CD4-positive, CD25-positive, alpha-beta regulatory T cell (primary cell): Measurements from ENCODE around the gene CABP7. TPM values are rescaled to one million over a fixed set of nuclear protein-coding genes. Genes with fewer than 3 reads are reported as not detected.

Experiments used
- ATAC-seq, 2 donors: fragments of 150-1000 bp; cut with Tn5 transposase; one replicate each; pipeline ENCODE4 v1.10.0; 2021; ENCODE audit warnings: low read depth in 2 of 2, moderate number of reproducible peaks in 2 of 2, moderate library complexity in 1 of 2
- DNase-seq, 3 donors: peaks; one replicate each; pipeline versions ENCODE4 v3.0.0 to v3.0.0-alpha.2; 2012 to 2022; ENCODE audit warnings: mixed read lengths in 1 of 3
- H3K27ac ChIP-seq: one replicate; pipeline ENCODE4 v1.7.0; 2013; ENCODE audit warnings: mild to moderate bottlenecking, low read length; ENCODE audit not compliant: insufficient read depth, poor library complexity, severe bottlenecking
- H3K27me3 ChIP-seq: one replicate; pipeline ENCODE4 v1.7.0; 2013; ENCODE audit warnings: low read length; ENCODE audit not compliant: control insufficient read depth, insufficient read depth
- H3K36me3 ChIP-seq: one replicate; pipeline ENCODE4 v1.7.0; 2013; ENCODE audit warnings: mild to moderate bottlenecking, low read length, moderate library complexity; ENCODE audit not compliant: control insufficient read depth, insufficient read depth
- H3K4me1 ChIP-seq: 2 replicates; pipeline ENCODE4 v1.7.0; 2013; ENCODE audit warnings: mild to moderate bottlenecking, low read length; ENCODE audit not compliant: insufficient read depth, control insufficient read depth, poor library complexity, severe bottlenecking
- H3K4me3 ChIP-seq: one replicate; pipeline ENCODE4 v1.7.0; 2013; ENCODE audit warnings: low read depth, mild to moderate bottlenecking, low read length, moderate library complexity
- H3K9me3 ChIP-seq, 2 experiments: 1 replicate in 1 of 2; 2 replicates in 1 of 2; pipeline ENCODE4 v1.7.0; 2013; ENCODE audit warnings: low read length in 2 of 2, mild to moderate bottlenecking in 1 of 2, moderate library complexity in 1 of 2; ENCODE audit not compliant: control insufficient read depth in 2 of 2
- H3K27ac Mint-ChIP-seq, 3 donors: one replicate each; pipeline ENCODE4 v1.8.0; 2020 to 2022; ENCODE audit warnings: mild to moderate bottlenecking in 3 of 3, mixed read lengths in 3 of 3, moderate library complexity in 2 of 3
- H3K27me3 Mint-ChIP-seq: one replicate; pipeline ENCODE4 v1.8.0; 2022; ENCODE audit warnings: mild to moderate bottlenecking, mixed read lengths
- H3K36me3 Mint-ChIP-seq: one replicate; pipeline ENCODE4 v1.8.0; 2020; ENCODE audit warnings: mixed read lengths
- H3K4me1 Mint-ChIP-seq, 4 donors: one replicate each; pipeline ENCODE4 v1.8.0; 2020 to 2022; ENCODE audit warnings: mixed read lengths in 4 of 4, mild to moderate bottlenecking in 1 of 4
- H3K4me3 Mint-ChIP-seq, 4 donors: one replicate each; pipeline ENCODE4 v1.8.0; 2020 to 2022; ENCODE audit warnings: mild to moderate bottlenecking in 4 of 4, mixed read lengths in 4 of 4, moderate library complexity in 3 of 4
- H3K9me3 Mint-ChIP-seq, 7 donors: one replicate each; pipeline ENCODE4 v1.8.0; 2020 to 2022; ENCODE audit warnings: mixed read lengths in 7 of 7, mild to moderate bottlenecking in 3 of 7, moderate library complexity in 2 of 7
- polyA plus RNA-seq, 4 donors: library from polyadenylated mRNA; unstranded; fragments of 300-500 nt; fragmentation: Illumina TruSeq; gene quantifications; one replicate each; pipeline ENCODE4 v1.2.3, GENCODE V29; 2021
- total RNA-seq: library from RNA; stranded (reverse); gene quantifications from one replicate; pipeline ENCODE4 v1.2.3, GENCODE V29; 2022

CABP7 gene
- total and polyA plus RNA-seq, 5 donors from 2014 or later, result 0.11 to 0.35 (median 0.19) TPM

DNA sequence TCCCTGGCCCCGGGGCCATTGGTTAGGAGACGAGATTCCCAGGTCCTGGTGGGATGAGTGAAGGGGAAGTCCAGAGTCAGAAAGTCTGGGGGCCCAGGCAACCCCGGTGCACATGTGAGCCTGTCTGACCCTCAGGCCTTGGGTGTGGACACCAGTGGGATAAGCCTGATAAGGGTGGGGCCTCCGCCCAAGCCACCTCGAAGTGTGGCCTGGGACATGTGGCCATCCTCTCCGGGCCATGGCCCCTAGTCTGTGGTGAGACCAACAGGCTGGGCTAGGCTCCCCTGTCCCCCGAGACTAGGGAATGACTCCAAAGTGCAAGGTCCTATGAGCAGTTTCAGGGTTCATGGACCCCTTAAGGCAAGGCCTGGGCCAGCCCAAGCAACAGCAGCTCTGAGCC, 6.3 kb downstream of the CABP7 start:
- Mint-ChIP-seq H3K27me3 (peaks cover 26% of the 10 kb centered on the region), H3K27ac (no peak overlapping the region), H3K4me1 (peaks cover 0 to 3% (median 0%) of the 10 kb centered on the region in 4 donors), H3K9me3 (no peaks in the 10 kb centered on the region), H3K36me3 (no peaks in the 10 kb centered on the region), H3K4me3 (no peak overlapping the region)
- no peaks in the 10 kb centered on the region for H3K4me1 ChIP-seq
- DNase-seq (no peak), ATAC-seq (no peak)
- H3K36me3 ChIP-seq, result no peaks in the 10 kb centered on the region
- H3K9me3 ChIP-seq, result no peaks in the 10 kb centered on the region
- H3K27me3 ChIP-seq, result no peaks in the 10 kb centered on the region
- no peak overlapping the region for H3K4me3 ChIP-seq
- H3K27ac ChIP-seq, result no peak overlapping the region

DNA sequence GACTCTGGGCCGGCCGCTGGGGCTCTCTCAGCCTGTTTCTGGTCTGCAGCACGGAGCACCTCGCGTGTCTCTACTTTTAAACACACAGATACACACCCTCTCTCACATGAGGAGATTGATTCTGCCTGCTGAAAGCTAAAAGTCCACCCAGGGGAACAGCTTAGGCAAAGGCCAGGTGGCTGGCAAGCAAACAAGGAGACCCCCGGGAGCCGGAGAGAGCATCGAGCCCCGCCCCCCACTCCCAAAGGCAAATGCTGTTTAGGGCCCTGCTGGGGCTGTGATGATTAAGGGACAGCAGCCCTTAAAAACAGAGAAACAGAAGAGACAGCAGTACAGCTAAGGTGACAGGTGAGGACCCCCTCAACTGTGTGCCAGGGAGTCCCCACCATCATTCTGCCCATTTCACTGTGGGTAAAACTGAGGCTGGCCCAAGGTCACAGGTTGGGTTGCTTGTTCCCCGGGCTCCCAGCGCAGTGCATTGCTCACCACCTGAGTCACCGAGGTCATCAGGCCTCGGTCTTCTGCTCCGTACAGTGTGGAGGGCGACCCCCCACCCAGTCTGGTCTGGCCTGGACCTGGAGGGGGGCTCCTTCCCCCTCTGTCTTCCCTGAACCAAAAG, 6.8 kb downstream of the CABP7 start:
- H3K36me3 ChIP-seq, result no peaks in the 10 kb centered on the region
- Mint-ChIP-seq H3K4me3 (no peak overlapping the region), H3K27me3 (peaks cover 22% of the 10 kb centered on the region), H3K36me3 (no peaks in the 10 kb centered on the region), H3K27ac (no peak overlapping the region), H3K9me3 (no peaks in the 10 kb centered on the region), H3K4me1 (no peaks in the 10 kb centered on the region)
- DNase-seq (no peak), ATAC-seq (no peak)
- H3K27me3 ChIP-seq, result no peaks in the 10 kb centered on the region
- no peaks in the 10 kb centered on the region for H3K4me1 ChIP-seq
- no peak overlapping the region for H3K27ac ChIP-seq
- no peaks in the 10 kb centered on the region for H3K9me3 ChIP-seq
- H3K4me3 ChIP-seq, result no peak overlapping the region

DNA sequence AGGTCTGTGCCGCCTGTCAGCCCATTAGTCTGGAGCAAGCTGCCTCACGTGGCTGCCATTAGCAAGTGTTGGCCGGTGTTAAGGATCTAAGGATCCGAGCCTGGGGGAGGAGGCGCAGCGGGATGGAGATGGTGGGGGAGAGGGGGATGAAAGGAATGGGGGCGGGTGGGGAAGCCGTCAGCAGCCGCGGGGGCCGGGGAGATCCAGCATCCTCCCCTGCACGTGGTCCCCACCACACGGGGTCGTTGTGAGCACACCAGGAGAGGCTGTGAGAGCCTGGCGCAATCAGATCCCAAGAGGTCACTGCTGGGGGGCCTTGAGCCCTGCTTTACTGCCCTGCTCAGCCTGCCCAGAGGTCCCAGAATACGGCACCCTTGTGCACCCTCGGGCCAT, 7.3 kb downstream of the CABP7 start:
- Histone ChIP-seq H3K36me3 (no peaks in the 10 kb centered on the region), H3K27me3 (no peaks in the 10 kb centered on the region), H3K27ac (no peak overlapping the region), H3K4me1 (no peaks in the 10 kb centered on the region), H3K9me3 (no peaks in the 10 kb centered on the region), H3K4me3 (no peak overlapping the region)
- Mint-ChIP-seq H3K9me3 (no peaks in the 10 kb centered on the region), H3K27me3 (peaks cover 17% of the 10 kb centered on the region), H3K4me1 (no peaks in the 10 kb centered on the region), H3K27ac (no peak overlapping the region), H3K4me3 (no peak overlapping the region), H3K36me3 (peaks cover 2% of the 10 kb centered on the region)
- ATAC-seq (peak in 1 of 2 donors; percentile 39), DNase-seq (peak in 1 of 3 donors; percentile 28)

DNA sequence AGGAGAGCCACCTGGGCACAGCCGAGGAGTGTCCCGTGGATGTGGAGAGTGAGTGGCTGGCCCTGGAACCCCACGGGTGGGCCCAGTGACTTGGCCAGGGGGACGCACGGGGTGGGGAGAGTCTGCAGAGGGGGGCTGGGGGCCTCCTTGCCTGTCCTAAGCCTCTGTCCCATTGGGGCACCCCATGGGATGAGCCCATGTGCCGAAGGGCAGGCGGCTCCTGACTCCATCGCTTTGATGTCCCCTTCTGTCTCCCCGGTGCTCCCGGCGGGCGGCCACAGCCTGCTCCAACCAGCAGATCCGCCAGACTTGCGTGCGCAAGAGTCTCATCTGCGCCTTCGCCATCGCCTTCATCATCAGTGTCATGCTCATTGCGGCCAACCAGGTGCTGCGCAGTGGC, 9.4 kb downstream of the CABP7 start:
- ATAC-seq (no peak), DNase-seq (no peak)
- H3K36me3 Mint-ChIP-seq, result peaks cover 4% of the 10 kb centered on the region
- no peak overlapping the region for H3K4me3 Mint-ChIP-seq
- H3K36me3 ChIP-seq, result no peaks in the 10 kb centered on the region
- no peak overlapping the region for H3K27ac ChIP-seq
- no peak overlapping the region for H3K4me3 ChIP-seq
- H3K4me1 ChIP-seq, result no peaks in the 10 kb centered on the region
- no peaks in the 10 kb centered on the region for H3K27me3 ChIP-seq
- H3K4me1 Mint-ChIP-seq, result no peaks in the 10 kb centered on the region
- peaks cover 2% of the 10 kb centered on the region for H3K27me3 Mint-ChIP-seq
- no peaks in the 10 kb centered on the region for H3K9me3 ChIP-seq
- peak overlapping the region in 1 of 3 donors; percentile 42 for H3K27ac Mint-ChIP-seq
- no peaks in the 10 kb centered on the region for H3K9me3 Mint-ChIP-seq

DNA sequence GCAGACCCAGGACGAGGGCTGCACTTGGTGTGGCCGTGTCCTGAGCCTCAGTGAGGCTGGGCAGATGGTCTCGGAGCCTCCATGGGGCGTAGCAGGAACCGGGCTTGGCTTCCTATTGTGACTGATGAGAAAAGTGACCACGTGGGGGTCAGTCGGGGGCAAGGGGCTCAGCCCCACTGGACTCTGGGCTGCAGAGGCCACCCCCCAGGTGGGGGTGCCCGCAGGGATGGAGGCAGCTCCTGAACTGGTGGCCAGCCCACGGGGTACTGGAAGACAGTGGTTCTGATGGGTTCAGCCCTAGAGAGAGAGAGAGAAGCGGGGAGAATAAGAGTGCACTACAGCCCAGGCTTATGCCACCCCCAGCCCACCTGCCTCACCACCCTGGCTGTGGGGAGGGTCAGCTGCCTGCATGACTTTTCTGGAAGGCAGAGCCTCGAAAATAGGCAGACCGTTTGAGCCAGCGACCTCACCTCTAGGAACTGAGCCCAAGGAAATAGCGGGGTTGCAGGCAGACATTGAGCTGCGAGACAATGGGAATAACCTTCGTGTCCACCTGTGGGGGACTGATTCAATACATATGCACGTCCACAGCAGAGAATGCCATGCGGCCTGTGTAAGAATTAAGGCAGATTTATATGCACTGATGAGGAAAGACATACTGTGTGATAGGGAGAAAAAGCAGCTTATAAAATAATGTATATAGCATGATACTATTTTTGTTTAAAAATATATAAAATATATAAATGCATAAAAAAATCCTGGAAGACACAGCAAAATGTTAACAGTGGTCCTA, 11.5 kb downstream of the CABP7 start:
- DNase-seq (no peak), ATAC-seq (no peak)
- no peaks in the 10 kb centered on the region for H3K36me3 ChIP-seq
- H3K27ac ChIP-seq, result no peak overlapping the region
- H3K9me3 Mint-ChIP-seq, result no peaks in the 10 kb centered on the region
- peaks cover 4% of the 10 kb centered on the region for H3K36me3 Mint-ChIP-seq
- H3K27ac Mint-ChIP-seq, result peak overlapping the region in 1 of 3 donors; percentile 17
- H3K27me3 ChIP-seq, result no peaks in the 10 kb centered on the region
- H3K9me3 ChIP-seq, result no peaks in the 10 kb centered on the region
- H3K4me3 ChIP-seq, result no peak overlapping the region
- no peaks in the 10 kb centered on the region for H3K4me1 ChIP-seq
- H3K27me3 Mint-ChIP-seq, result no peaks in the 10 kb centered on the region
- H3K4me3 Mint-ChIP-seq, result peak overlapping the region in 1 of 4 donors; percentile 43
- H3K4me1 Mint-ChIP-seq, result no peaks in the 10 kb centered on the region

DNA sequence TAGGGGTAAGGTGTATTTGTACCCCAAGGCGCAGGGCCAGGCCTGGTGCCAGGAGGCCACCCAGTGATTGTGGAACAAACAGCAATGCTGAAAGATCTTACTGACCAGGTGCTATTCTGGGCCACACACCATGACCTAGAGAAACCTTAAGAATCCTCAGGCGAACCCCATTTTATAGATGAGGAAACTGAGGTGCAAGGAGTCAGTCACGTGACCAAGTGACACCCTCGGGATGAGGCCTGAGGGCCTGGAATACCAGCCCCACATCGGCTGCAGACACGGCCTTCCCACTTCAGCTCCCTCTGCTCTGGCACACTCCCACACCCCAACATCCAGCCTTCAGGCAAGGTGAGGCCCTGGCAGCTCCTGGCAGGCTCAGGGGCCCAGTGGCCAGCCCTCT, 13.1 kb downstream of the CABP7 start:
- H3K9me3 Mint-ChIP-seq, result no peaks in the 10 kb centered on the region
- no peak overlapping the region for H3K27ac ChIP-seq
- no peak overlapping the region for H3K4me3 Mint-ChIP-seq
- H3K9me3 ChIP-seq, result no peaks in the 10 kb centered on the region
- H3K4me1 ChIP-seq, result no peaks in the 10 kb centered on the region
- peaks cover 4% of the 10 kb centered on the region for H3K36me3 Mint-ChIP-seq
- no peak overlapping the region for H3K27ac Mint-ChIP-seq
- DNase-seq (no peak), ATAC-seq (no peak)
- H3K36me3 ChIP-seq, result no peaks in the 10 kb centered on the region
- H3K27me3 ChIP-seq, result no peaks in the 10 kb centered on the region
- H3K4me3 ChIP-seq, result no peak overlapping the region
- H3K27me3 Mint-ChIP-seq, result no peaks in the 10 kb centered on the region
- H3K4me1 Mint-ChIP-seq, result no peaks in the 10 kb centered on the region

DNA sequence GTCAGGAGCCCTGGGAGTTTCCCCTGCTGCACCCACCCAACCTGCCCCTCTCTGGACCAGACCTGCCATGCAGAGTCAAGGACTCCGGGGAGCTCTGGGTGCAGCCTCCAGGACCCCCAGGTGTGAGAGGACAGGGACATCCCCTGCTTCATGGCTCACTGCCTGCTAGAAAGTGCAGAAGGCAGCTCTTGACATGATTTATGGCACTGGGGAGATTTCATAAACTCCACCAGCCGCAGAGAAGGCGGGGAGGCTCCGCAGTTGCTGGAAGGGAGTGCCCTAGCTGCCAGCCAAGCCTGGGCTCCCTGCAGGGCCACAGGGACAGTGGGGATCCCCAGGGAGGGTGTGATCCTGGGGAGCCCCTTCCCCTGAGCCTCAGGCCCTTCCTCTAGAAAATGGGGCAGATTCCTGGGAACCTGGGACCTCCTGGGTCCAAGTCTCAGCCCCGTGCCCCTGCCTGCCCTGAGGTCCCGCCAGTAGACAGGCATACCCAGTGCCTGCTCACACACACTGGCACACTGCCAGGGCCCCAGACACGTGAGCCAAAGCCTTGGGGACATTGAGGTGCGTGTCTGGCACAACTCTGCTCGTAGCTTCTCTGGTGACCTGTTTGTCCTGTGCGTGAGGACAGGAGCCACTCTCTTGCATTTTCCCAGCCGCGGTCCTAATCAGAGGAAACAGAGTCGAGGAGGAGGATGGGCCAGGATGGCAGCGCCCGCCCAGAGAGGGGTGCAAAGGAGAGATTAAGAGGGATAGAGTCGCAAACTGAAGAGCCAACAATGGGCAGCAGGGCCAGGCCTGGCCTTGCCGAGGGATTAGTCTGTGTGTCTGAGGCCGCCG, 13.8 kb downstream of the CABP7 start:
- ATAC-seq (peak in 1 of 2 donors; percentile 16), DNase-seq (no peak)
- no peak overlapping the region for H3K4me3 Mint-ChIP-seq
- no peak overlapping the region for H3K4me3 ChIP-seq
- H3K9me3 ChIP-seq, result no peaks in the 10 kb centered on the region
- no peaks in the 10 kb centered on the region for H3K9me3 Mint-ChIP-seq
- no peaks in the 10 kb centered on the region for H3K27me3 Mint-ChIP-seq
- H3K27me3 ChIP-seq, result no peaks in the 10 kb centered on the region
- H3K36me3 ChIP-seq, result no peaks in the 10 kb centered on the region
- peaks cover 4% of the 10 kb centered on the region for H3K36me3 Mint-ChIP-seq
- no peak overlapping the region for H3K27ac ChIP-seq
- H3K4me1 ChIP-seq, result no peaks in the 10 kb centered on the region
- no peaks in the 10 kb centered on the region for H3K4me1 Mint-ChIP-seq
- no peak overlapping the region for H3K27ac Mint-ChIP-seq
